GM21367 (cell line): ENCODE results near the gene E2F3.
"Not testable (repeated sequence)": the region's sequence is repeated elsewhere in the genome, so short reads cannot be mapped to it uniquely, and the experiment has no call there.

ENCODE experiments used
- ATAC-seq: cut with Tn5 transposase; IDR thresholded peaks from one replicate; pipeline ENCODE4 v1.9.1; 2021; ENCODE audit not compliant: unreplicated experiment

The E2F3 gene

DNA sequence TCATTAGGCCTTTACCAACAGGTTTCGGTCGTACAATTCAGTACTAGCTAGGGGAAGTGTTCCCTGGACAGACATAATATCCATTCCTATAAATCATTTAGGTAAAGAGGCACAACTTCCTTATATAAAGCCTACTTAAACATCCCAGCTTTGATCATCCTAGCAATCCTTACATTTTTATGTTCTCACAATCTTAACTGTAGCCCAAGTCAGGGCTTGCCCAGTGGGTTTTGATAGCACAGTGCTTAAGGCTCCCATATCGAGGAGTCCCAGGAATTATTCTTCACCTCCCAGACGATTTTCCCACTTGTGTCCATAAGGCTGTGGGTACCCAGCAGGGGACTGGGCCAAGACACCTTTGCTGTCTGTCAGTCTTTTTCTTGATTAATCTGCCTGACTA is 63.2 kb downstream of the E2F3 start:
- ATAC-seq = no peak

DNA sequence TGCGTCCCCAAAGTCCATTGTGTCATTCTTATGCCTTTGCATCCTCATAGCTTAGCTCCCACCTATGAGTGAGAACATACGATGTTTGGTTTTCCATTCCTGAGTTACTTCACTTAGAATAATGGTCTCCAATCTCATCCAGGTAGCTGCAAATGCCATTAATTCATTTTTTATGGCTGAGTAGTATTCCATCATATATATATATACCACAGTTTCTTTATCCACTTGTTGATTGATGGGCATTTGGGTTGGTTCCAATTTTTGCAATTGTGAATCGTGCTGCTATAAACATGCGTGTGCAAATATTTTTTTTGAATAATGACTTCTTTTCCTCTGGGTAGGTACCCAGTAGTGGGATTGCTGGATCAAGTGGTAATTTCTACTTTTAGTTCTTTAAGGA is 63.9 kb downstream of the E2F3 start:
- not testable (repeated sequence) for ATAC-seq

DNA sequence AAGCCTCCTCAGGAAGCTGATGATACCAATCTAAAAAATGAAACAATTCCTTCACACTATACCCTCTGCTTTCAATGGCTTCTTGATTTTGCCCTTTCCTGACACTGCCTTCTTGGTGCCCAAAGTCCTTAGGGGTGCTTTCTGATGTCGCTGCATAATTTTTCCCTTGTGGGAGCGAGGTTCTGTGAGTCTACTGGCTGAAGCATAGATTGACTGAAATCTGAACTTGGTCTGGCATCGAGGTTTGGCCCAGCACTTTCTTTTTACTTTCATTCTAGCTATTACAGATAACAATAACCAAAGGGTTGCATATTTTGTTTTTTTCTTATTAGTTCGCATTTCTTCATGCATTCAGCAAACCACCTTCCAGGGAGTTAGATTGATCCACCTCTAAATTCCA is 65.8 kb downstream of the E2F3 start:
- peak; percentile 37 for ATAC-seq

DNA sequence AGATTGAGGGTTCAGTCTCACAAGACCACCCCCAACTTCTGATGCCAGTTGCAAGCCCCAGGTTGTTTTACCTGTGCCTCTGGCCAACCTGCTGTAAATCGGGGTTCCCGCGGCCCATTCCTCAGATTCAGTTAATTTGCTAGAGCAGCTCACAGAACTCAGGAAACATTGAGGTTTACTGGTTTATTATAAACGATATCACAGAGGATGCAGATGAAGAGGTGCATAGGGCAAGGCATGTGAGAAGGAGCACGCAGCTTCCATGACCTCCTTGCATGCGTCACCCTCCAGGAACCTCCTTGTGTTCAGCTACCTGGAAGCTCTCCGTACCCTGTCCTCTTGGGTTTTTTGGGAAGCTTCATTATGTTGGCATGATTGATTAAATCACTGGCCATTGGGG is 66.5 kb downstream of the E2F3 start:
- no peak for ATAC-seq

DNA sequence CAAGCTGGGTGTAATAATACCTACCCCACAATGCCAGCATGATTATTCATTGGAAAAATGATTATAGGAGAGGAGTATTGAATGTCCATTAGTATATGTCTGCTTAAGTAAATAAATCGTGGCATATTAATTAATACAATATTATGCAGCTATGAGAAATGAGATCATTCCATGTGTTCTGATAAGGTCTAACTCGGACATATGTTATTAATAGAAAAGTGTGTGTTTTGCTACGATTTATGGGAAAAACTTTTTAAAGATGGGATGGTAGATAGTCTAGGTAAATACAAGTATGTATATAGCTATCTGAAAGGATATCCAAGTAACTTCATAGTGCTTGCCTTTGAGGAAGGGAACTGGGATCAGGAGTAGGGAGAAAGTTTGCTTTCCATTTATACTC is 71.1 kb downstream of the E2F3 start:
- ATAC-seq = no peak

DNA sequence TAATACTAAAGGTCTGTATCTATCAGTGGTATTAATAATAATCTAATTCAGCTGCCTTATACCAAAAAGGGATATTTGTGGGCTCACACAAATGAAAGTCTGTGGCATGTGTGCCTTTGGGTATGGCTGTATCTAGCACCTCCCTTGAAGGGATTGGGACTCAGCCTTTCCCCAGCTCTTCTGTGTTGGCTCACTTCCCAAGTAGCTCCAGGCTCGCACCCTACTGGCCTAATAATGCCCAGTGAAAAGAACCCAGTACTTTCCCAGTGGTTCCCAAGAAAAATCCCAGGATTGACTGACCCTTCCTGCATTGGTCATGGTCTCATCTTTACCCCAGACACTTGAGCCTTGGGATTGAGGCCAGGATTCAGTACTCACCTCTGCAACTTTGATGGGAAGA is 71.8 kb downstream of the E2F3 start:
- ATAC-seq = no peak

DNA sequence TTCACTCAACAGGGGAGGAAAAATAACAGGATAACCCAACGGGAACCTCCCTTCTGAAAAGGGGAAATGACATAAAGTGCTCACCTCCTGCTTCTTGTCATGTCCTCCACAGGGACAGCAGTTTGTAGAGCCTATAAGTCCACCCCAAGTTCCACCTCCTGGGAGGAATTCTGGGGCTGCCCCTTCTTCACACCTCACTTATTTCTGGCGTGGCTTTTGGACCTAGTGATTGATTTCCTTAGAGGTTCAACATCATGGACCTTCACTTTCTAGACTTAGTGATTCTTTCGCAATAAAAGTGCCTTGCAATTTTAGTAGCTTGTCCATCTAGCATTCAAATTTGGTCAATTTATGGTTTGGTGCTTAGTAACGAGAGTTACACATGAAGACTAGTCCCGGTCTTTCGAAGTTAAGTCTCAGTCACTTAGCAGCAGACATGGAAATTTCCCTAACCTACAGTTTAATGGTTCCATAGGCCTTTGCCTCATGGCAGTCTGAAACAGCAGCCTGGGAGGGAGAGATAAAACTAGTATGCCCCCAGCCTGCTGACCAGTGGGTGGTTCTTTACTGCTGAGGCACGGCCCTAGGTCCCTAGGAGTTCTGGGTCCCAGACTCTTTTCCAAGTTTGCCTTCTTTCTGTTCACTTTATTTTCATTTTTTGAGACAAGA is 73.3 kb downstream of the E2F3 start:
- no peak for ATAC-seq

DNA sequence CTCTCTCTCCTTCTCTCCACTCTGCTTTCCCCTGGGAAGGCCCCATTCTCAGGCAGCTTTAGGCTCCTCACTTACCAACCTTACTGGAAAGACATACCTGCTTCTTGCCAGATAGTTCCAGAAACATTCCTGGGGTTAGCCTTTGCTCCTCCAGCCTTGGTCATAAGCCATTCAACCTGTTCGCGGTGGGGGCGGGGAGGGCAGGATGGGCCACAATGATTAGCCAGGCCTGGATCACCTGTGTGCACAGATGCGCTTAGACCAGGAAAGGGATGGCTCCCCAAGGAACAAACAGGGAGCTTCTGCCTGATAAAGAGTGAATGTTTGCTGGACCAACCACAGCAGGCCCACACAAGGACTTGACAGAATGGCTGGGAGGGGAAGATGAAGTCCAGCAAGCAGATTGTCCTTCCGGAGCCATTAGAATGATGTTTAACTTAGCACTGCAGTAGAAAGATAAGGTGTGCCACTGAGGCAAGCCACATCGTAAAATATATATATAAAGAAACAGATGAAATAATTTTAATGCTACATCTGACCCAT is 74.9 kb downstream of the E2F3 start:
- ATAC-seq = no peak

DNA sequence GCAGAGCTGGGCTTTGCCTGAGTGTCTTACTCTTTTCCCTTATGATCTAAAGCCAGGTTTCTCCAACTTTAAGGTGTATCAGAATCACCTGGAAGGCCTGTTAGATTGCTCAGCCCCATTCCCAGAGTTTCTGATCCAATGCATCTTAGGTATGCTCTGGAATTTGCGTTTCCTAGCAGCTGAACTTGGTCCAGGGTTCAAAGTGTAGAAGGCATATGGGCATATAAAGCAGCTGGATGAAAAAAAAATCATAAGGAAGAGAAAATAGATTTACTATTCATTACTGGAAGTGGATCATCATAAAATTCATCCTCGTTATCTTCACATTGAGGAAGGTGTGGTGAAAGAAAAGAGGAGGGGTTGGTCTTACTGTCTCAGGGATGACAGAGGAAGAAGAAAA is 75.8 kb downstream of the E2F3 start:
- ATAC-seq = no peak

DNA sequence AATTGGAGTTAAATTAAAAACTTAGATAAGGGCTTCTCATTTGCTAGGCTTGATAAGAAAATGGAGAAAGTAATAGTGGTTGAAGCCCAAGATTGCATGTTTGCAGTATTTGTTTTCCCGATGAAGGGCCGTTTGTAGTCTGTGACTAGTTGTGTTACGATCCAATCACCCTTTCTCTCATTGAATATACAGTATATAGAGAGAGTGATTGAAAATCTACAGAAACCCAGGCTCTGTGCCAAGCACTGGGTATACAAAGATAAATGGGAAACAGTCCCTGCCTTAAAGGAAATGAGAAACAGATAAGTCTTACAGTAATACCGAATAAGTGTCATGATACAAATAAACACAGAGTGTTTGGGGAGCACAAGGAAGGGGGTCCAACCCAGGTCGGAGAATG is 77.4 kb downstream of the E2F3 start:
- no peak for ATAC-seq

DNA sequence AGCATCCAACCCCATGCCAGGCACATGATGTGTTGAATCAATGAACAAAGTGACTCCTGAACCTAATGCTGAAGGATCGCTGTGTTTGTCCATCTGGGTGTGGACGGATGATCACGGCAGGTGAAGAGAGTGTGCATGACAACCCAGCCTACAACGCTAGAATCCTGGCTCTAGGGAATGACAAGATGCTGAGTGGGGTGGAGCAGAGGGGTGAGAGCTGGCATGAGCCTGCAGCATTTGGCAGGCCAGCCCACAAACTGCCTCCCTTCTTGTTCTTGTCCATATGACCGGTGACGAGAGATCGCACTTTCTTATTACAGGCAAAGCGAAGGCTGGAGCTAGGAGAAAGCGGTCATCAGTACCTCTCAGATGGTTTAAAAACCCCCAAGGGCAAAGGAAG is 77.8 kb downstream of the E2F3 start:
- no peak for ATAC-seq

DNA sequence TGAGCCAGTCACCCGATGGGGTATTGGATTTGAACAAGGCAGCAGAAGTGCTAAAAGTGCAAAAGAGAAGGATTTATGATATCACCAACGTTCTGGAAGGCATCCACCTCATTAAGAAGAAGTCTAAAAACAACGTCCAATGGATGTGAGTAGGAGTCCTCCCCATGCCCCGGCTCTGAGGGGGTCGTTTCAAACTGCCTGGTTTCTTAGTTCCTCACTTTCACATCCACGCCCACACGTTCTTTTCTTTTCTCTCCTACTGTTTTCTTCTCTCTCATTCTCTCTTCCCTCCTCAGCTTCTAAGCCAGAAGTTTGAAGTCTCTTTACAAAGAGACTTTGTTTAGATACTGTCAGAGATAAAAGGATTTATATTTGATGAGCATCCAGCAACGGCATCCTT is 79.6 kb downstream of the E2F3 start:
- ATAC-seq = no peak

DNA sequence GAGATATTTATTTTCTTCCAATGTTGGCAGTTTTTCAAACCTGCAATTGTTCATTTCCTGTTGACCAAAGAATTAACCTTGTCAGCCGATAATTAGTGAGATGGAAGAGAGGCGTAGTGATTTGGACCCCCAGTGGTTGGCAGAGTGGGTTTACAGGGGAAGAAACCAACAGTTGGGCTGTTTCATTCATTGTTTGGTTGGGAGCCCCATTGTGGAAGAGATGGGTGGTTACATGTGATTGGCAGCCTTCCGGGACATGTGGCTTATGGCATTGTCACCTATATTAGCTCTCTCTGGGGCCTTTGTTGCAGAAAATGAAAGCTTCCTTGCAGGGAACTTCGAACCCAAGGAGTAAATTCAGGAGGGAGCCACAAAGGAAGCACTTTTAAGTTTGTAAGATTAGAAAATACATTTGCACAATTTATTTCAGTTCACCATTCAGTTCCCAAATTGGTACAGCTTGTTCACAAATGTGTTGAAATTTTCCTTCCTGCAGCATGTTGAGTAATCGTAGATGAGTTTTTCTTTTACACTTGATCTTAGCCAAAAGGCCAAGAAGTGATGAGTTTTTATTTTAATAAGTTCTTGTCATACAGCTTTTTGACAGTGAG is 82.3 kb downstream of the E2F3 start:
- ATAC-seq = no peak

DNA sequence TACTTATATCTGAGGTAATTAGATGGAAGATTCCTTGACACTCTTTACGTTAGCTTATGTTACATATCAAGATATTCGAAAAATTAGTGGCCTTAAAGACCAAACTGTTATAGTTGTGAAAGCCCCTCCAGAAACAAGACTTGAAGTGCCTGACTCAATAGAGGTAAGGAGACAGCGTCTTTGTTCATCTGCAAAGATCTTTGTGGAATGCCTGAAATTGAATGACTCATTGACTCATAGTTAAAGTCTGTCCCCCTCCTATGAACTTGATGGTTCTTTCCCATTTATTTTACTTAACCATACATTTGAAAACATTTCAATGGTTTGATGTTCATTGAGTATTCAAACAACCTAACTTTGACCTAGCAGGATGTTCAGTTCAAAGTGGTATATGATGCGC is 85.0 kb downstream of the E2F3 start:
- ATAC-seq = no peak

DNA sequence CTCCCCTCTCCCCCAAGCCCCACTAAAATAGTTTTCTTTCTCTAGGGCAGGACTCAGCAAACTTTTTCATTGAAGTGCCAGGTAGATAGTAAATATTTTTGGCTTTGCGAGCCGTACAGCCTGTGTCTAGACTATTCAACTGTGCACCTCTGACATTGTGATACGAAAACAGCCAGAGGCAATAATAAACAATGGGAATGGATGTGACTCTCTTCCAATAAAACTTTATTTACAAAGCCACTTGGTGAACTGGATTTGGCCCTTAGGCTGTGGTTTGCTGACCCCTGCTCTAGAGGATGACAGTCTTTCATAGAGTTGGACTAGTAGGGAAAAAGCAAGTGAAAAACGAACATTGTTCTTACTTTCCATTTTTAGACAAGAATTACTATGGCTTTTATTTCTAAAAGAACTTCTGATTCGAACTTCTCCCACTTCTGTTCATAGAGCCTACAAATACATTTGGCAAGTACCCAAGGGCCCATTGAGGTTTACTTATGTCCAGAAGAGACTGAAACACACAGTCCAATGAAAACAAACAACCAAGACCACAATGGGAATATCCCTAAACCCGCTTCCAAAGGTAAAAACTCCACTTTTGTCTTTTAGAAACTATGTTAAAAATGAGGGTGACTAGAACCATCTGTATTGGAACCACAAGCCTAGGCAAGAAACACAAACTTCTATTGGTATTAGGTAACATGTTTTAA is 86.1 kb downstream of the E2F3 start:
- ATAC-seq = no peak

DNA sequence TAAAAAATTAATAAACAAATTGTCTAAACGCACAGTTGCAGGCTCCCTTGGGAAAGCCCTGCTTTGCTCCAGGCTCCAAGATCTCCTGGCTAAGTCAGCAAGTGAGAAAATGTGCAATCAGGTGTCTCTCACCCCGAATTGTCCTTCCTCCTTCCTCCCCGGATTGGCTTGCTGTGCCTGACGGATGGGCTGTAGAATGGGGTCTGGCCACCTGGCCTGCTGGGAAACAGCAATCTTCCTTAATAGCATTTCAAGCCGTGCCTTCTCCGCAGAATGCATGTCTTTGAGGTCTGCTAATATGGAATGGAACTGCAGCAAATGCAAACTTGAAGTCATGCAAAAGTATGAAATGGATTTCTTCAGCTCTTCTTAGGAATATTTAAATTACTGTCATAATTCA is 88.9 kb downstream of the E2F3 start:
- no peak for ATAC-seq

DNA sequence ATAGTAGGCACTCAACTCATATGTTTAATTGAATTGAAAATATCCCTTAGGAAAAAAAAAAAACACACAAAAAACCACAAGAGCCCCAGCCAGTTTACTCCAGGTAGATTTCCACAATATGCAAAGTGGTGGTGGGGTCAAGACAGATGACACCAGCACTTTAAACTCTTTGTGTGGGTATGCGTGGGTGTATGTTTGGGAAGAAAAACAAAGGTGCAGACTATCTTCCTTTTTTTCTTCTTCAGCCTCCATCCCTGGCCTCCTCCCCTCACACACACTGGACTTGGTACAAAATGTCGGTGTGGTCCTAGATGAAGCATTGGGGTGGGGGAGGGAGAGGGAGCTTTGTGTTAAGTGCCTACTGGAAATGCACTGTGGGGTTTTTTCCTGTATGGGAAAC is 90.4 kb downstream of the E2F3 start:
- ATAC-seq = no peak

DNA sequence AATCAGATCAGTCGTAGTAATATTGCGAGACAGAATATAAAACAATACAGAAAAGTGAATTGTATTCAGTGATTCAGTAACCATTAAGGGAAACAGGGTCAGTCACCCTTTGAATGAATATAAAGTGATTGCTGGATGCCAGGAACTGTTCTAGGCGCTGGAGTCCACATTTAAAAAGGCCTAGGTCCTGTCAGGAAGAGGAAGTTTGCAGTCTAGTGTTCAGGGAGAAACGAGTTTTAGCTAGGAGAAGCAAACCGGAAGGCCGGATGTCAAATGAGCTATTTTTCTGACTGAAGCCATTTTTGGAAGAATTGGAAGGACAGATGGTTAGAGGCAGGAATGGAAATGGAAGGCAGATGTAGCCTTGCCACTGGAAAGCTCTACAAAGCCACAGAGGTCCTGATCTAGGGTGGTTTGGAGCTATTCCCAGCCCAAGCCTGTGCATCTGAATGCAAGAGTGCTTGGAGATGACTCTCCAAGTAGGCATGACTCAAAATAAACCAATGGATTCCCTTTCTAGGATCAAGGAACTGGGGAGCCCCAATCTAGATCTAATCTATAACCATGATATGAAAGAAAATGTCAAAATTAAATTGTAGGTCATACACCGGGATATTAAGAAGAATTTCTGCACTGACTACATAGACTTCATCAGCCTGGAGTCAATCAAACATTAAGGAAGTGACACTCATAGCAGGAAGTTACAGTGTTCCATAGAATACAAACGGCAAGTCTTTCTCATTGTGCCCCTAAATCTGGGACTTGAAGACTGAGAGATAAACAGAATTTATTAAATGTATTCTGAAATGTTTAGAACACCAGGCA is 95.7 kb downstream of the E2F3 start:
- no peak for ATAC-seq

DNA sequence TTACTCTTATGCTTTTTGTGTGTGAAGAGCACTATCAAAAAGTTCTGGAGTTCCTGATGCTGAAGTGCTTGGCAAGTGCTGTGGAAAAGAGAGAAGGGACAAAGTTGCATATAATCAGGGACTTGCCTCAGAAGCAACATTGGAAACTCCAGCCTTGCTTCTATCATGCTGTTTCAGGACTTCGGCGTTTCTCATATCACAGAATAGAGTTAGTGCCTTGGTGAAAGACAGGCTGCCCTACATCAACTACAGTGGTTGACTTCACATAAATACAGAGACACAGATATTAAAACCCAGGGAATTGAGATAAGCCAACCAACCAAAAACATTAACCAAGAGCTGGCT is 96.3 kb downstream of the E2F3 start:
- no peak for ATAC-seq

DNA sequence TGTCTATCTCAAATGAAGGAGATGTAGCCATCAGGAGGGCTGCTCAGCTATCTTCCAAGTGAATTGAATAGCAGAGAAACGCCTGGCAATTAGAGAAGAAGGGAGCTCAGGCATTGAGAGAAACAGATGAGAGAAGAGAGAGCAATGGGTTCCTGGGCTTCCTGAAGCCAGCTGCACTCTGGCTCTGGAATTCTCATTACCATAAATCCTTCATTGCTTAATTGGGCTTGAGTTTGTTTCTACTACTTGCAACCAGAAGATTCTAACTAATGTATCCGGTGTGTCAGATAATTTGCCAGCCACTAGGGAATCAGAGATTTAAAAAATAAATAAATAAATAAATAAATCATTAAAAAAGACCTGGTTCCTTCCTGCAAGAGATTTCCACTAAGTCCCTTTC is 107.5 kb downstream of the E2F3 start:
- ATAC-seq = no peak

DNA sequence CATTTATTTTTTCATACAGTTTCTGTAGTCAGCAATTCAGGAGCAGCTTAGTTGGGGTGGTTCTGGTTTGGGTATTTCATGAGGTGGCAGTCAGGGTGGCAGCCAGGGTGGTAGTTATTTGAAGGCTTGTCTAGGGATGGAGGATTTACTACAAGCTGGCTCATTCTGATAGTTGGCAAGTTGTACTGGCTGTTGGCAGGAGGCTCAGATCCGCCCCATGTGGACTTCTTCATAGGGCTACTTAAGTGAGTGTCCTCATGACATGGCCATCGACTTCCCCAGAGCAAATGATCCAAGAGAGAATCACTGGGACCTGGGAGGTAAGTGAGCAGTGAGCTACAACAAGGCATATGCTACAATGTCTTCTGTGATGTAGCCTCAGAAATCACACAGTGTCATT is 110.2 kb downstream of the E2F3 start:
- ATAC-seq = no peak

DNA sequence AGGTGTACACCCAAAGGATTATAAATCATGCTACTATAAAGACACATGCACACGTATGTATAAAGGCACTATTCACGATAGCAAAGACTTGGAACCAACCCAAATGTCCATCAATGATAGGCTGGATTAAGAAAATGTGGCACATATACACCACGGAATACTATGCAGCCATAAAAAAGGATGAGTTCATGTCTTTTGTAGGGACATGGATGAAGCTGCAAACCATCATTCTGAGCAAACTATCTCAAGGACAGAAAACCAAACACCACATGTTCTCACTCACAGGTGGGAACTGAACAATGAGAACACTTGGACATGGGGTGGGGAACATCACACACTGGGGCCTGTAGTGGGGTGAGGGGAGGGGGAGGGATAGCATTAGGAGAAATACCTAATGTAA is 123.5 kb downstream of the E2F3 start:
- not testable (repeated sequence) for ATAC-seq
